NCI-H146 treated with DMSO at 0.1 percent for 48 hours (cell line): ENCODE measurements around the gene GABRB1.
A peak's percentile ranks its signal among the peaks of the same experiment; 100 is the strongest.

ENCODE experiments used
- DNase-seq: peaks from one replicate; lab custom pipeline; 2025; ENCODE audit not compliant: unreplicated experiment; lab: John Stamatoyannopoulos, UW

GABRB1 gene

DNA sequence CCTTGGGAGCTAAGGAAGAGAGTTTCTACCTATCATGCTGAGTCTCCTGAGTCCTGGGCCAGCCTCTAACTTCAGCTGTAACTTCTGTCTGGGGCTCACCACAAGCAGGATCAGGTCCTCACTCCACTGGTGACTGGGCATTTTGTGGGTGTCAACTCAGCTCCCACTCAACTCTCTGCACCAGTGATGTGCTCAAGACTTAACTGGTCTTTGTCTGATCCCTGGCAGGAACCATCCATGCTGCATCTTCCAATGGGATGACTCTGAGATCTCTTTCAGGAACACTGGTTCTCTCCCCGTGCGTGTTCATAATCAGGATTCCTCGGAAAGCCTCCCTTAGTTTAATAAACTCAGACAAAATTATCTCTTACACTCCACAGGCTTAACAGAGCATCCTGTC is 349.8 kb downstream of the GABRB1 start:
- DNase-seq = no peak

DNA sequence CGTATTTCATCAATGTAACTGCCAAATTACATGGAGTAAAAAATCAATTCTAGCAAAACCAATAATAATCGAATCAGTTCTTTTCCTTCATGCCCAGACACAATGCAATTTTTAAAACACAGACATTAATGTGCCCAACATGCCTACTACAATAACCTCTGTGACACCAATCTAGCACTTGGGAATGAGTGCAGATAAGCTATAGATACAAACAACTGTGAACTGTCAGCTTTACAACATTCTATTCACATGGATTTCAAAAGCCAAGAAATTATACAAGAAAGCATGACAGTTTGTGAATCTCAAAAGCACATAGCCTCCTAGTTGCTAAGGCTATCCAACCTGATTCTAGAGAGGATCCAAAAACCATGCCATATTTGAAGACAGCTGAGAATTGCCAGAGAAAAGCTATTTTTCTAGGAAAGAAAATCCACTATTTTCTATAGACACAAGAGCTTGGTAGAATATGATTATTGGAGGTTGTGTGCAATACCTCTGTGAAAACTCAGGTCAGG is 351.5 kb downstream of the GABRB1 start:
- DNase-seq = no peak

DNA sequence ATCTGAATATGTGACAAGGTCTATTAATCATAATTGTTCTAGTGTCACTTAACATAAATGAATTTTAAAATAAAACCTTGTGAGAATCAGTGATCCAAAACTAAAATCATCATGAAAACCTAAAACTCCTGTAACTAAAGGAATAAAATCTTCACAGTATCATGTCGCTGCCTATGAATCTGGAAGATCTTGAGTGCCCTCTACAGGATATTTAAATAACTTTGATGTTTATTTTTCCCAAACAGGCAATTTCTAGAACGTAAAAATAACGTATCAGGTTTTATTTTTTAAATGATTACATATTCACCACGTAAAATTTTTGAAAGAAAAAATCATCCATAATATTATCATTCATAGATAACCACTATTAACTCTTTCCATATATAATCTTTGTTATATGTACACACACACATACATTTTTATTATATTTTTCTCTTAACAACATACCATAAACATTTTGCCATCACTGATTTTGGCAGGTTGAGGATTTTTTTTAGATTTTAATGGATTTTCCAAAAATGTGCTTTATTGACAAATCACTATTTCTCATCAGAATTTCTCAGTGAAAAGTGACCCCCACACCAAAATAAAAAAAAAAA is 352.6 kb downstream of the GABRB1 start:
- peak; percentile 10 for DNase-seq

DNA sequence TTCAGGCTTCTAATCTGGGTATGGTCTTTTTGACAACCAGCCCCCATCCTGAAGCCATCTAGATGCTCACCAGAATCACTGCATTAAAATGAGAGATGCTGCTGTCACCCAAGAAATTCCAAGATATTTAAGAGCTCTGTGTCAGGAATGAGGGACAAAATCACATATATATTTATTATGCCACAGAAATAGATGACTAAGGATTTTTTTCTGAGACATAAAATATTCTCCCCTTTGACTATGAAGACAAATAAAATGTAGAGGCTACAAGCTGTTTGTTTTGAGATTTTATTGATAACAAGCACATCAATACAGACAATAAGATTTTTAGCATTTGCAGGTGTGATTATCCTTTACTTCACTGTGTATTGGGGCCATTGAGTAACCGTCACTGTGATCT is 354.8 kb downstream of the GABRB1 start:
- DNase-seq = no peak

DNA sequence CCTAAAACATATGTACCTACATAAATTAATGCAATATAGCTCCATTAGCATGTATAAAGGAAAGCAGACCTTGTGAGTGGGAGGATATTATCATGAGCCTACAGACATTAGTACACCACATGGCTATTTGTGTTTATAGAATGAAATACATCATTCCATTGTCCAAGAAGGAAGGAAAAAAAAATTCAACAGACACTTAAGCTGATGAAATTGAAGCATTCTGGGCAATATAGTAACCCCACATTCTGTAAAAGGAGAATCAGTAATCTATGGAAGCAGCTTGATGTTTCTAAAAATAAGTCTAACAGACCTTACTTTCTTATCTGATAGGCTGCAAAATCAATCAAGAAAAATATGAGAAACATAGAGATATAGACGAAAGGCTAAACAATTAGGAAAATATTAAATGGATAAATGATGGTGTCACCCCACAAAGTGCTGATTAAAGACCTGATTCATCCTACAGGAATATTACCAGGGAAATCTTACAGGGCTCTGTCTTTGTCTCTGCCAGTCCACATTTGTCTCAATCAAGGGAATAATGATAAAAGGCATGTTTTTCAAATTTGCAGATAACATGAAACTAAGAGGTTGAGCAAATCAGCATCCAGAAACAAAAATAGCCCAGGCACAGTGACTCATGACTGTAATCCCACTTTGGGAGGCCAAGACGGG is 355.3 kb downstream of the GABRB1 start:
- DNase-seq = no peak

DNA sequence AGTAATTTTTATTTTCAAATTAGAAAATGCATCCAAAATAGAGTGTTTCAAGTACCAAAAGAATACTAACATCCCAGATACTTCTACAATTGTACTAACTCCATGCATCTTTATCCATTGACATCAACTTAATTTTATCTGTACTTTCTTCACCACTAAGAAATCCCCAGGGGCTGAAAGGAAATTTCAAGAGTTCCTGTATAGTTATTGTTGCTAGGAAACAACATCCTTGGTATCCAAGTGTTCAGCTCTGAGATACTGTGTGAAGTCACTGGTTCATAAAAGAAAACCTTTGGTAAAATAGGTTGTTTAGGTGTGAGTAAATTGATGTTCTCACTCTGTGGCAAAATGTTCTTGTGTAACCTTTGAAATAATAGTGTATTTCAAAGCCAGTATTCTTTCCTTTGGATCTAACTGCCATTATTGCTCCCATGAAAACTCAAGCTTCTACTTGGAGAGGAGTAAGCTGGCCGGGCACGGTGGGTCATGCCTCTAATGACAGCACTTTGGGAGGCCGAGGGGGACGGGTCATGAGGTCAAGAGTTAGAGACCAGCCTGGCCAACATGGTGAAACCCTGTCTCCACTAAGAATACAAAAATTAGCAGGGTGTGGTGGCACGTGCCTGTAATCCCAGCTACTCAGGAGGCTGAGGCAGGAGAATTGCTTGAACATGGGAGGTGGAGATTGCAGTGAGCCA is 359.2 kb downstream of the GABRB1 start:
- no peak for DNase-seq

DNA sequence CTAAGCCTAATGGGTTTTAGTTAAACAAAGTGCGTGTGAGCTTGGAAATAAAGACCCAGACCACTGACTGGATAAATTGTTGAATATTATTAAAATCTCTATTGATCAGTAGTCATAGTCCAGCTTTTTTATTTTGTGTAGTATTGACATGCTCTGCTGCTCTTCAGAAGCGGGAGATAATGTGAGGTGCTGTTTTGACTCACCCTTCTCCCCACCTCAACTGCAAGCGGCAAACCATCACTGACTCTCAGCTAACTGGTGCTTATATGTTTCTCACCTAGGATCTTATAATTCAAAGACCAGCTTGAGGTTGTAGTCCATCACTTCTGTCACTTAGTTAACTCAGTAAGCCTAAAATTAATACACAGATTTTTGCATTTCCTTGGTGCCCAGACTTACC is 359.9 kb downstream of the GABRB1 start:
- DNase-seq = no peak

DNA sequence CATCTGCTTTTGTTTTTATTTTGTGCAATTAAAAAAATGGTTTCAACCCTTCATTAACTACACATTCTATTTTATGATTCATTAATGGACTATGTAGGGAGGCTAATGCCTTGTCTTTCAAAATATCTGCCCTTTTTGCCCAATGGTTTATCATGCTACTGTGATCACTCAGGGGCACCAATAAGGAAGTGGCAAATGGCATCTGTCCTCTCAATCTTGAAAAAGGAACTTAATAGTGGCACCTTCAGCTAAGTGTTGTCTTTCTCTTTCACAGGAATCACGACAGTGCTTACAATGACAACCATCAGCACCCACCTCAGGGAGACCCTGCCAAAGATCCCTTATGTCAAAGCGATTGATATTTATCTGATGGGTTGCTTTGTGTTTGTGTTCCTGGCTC is 375.0 kb downstream of the GABRB1 start:
- DNase-seq = no peak

DNA sequence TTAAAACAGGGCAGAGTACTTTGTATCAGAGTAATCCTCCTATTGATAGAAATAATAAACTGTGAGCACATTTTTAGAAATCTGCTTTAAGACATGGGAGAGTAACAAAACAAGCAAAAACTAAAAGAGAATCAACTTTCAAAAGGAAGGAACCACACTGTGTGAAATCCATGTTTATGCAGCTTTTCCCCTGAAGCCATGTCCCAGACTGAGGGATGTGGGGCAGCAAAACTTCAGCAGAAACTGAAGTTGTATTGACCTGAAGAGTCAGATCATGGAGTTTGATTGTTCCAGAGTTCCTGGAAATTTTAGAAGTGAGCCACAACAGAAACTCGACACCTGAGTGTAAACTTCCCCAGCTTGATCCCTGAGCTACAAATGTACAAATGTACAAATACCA is 378.9 kb downstream of the GABRB1 start:
- no peak for DNase-seq

DNA sequence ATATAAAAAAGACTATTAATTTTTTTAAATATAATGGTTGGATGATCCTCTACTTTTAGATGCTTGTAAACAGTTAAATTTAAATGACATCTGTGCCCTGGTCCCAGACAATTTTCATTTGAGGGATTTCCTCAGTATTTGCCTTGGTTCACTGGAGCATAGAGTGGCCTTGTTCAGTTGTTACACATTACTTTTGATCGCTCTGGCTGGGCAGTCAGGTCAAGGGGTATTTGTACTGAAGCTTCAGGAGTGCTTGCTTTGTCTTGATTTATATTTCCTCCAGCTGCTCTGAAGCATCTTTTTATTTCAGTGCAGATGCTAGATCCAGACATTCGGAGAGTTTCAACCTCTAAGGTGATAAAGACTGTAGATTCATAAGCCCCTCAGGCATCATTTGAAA is 382.2 kb downstream of the GABRB1 start:
- no peak for DNase-seq

DNA sequence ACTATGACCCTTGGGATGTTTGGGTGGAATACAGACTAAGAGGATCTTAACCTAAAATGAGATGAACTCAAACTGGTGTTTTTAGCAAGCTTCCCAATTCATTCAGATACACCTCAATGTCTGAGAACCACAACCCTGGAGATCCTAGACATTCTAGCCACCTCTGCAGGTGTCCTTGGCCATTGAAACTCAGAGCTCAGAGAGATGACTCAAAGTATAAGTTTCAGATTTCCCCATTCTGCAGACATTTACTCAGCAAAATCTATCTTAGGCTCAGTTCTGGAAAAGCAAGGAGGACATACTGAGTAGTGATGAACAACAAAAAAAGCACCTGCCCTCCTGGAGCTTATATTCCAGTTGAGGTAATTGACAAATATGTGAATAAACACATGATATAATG is 384.4 kb downstream of the GABRB1 start:
- DNase-seq = no peak

DNA sequence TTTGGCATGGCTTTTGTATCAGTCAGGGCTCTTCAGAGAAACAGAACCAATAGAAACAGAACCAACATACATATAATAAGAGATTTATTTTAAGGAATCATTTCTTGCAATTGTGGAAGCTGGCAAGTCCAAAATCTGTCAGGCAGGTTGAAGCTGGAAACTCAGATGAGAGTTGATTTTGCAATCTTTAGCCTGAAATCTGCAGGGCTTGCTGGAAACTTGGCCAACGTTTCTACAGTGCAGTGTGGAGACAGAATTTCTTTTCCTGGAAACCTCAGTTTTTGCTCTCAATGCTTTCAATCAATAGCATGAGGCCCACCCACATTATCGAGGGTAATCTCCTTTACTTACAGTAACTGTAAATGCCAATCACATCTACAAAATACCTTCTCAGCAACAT is 386.8 kb downstream of the GABRB1 start:
- DNase-seq = no peak

DNA sequence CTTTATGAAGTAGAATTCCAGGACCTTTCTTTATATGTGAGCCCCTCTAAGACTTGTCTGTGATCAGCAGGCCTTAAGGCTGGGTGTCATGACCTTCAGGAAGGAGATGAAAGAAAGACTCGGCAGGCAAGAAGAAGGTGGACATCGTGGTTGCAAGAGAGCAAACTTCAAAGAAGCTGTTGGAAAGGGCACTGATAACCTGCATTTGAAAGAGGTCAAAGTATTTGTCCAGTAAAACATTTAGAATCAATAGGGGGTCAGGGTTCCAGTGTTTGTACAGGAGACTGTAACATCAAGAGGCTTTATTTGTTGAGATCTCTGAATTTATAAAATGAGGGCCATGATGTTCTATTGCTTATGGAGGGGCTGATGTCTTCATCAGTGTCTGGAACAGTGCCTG is 387.9 kb downstream of the GABRB1 start:
- no peak for DNase-seq

DNA sequence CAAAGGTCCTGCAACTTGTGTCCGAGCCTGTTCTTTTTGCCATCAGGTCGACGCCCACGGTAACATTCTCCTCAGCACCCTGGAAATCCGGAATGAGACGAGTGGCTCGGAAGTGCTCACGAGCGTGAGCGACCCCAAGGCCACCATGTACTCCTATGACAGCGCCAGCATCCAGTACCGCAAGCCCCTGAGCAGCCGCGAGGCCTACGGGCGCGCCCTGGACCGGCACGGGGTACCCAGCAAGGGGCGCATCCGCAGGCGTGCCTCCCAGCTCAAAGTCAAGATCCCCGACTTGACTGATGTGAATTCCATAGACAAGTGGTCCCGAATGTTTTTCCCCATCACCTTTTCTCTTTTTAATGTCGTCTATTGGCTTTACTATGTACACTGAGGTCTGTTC is 394.3 kb downstream of the GABRB1 start:
- no peak for DNase-seq

DNA sequence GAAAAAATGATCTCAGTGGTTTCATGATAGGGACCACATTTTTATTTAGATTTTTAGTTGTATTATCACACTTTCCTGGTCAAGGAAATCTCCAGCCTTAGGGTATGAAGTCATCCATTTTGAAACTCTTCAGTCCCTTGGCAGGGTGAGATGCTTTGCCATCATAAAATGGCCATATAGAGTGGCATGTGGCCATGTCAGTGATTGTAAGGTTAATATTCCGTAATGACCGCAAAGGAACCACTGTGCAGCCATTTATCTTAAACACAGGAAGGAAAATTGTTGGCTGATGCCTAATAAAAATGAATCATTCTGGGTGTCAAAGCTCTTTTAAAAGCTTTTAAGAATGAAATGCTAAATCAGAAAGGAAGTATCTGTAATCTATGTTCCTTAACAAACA is 396.6 kb downstream of the GABRB1 start:
- no peak for DNase-seq

DNA sequence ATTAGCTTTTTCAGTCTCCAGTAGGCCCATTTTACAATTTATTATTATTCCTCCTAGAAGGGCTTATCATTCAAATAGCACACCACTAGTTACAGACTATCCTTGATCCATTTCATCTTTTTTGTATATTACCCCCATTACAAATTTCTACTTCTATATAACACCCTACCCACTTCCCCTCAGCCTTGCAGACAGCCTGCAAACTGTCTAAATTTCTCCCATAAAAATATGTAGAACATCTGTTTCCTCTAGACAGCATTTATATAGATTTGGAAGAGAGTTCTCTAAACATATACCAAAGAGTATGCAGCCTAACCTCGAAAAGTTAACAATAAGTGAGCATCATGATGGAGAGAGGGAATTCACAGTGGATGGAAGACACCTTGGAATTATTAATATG is 401.4 kb downstream of the GABRB1 start:
- no peak for DNase-seq

DNA sequence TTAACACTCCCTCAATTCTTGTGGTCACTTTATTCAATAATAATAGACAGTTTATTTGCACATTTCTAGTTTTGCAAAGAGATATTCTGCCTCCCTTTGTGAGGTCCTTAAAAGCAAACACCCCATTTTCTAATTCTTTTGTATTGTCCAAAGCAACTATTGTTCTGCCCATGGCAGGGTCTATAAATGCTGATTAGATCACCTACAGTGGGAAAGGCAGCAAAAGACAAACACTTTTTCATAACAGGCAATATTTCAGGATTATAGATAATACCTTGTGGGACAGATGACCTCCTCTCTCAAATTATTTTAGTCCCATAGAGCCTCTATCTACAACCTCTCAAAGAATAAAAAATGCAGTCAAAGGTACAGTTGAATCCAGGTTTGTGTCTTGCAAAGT is 403.6 kb downstream of the GABRB1 start:
- peak; percentile 36 for DNase-seq

DNA sequence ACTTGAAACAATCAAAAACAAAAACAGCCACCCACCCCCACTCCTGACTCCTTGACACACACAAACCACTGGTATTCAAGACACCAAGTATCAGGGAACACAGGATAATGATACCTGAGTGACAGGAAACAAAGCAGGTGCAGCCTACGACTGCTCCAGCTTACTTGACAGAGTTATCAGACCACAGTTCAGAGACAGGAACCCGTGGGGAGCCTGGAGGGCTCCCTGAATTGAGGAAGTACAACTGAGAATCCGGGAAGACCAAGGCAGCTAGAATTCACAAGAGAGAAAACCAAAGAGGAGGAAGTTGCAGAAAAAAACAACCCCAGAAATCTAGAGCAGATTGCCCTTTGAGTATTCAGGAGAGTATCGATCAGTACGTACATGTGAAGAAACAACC is 411.6 kb downstream of the GABRB1 start:
- no peak for DNase-seq

DNA sequence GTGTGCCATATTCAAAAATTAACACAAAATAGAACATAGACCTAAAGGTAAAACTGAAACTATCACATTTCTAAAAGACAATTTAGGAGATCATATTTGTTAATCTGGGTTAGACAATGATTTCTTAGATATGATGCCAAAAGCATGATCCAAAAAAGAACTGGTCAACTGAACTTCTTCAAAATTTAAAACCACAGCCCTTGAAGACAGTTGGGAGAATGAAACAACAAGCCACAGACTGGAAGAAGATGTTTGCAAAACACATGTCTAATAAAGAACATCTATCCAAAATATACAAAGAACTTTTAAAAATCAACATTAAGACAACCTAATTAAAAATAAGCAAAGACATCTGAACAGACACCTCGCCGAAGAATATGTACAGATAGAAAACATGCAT is 412.7 kb downstream of the GABRB1 start:
- DNase-seq = no peak

DNA sequence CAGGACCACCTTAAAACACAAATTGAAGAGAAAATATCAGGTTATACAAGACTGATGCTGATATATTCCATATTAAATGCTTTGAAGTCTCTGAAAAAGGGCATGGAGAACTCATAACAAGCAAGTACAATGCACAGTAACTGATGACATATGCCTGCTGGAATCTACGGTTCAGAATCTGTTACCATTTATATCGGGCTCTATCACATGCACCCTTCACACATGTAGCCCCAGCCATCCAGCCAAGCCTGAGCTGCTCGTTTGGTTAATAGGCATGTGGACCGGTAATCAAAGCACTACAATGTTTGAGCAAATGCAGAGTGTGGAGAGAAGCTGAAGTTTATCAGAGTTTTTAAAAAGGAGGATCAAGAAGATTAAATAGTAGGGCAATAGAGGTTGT is 420.3 kb downstream of the GABRB1 start:
- DNase-seq = no peak

DNA sequence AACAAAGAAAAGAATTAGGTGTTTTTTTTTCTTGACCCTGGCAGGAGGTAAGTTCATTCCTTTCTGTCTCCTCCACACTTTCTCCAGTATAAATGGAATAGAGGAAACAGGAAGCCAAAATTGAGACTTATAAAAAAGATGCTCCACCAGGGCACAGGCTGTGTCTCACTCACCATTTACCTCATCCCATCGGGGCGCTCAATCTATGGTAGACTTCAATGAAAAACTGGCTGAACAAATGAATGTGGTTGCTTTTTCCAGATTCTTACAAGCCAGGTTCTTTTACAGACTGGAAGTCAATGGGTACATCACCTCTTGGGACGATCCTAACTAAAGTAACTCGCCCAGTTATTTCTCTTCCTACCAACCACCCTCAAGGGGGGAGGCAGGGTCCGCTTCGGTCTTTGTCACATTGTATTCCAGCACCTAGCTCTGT is 431.4 kb downstream of the GABRB1 start:
- no peak for DNase-seq

DNA sequence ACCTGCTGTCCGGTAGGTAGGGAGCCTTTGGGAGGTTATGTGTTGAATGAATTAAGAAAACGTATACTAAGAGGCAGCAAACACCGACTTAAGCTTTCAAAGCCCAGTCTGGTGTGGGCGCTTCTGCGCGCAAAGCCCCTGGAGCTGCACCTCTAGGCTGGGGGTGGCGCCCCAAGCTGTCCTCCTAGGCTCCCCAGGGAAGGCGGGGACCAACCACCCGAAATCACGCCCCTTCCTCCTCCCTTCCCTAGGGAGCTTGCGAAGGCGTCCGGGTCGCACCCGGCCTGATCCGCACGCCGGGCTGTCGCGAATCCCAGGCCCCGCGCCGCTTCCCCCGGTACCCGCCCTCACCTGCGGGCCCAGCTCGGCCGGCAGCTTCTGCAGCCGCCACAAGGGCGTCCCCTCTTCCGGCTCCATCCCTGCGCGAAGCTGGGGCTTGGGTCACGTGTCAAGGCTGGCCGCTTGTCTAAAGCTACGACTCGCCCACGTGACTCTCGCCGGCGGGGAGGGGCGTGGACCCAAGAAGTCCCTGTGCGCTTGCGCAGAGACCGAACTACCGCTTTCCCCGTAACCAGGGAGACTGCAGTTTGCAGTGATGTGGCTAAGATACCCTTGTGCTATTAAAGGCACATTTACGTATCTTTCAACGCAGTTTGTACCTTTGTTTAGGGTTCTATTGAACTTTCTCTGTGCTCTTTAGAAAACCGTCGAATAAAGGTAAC is 432.0 kb downstream of the GABRB1 start, which contains the start of gene COMMD8:
TSS of gene COMMD8 (minus strand) at position 468 of the 722 bp plus-strand sequence. CDS start at position 417, 51 bp downstream.
- peak; percentile 92 for DNase-seq
